ENCODE measurements around the gene B3GAT1. TPM values are rescaled to one million over a fixed set of nuclear protein-coding genes. Genes with fewer than 3 reads are reported as not detected.

B3GAT1 gene
- total RNA-seq, 4 donors from 2014 or later, result 0.14 to 0.16 TPM; not detected in 2

GRCh38 chr11:134369656-134370525 is 42.2 kb downstream of the B3GAT1 start:
- Histone ChIP-seq H3K9me3 (no peaks in the 10 kb centered on the region), H3K4me3 (no peak overlapping the region), H3K27ac (no peak overlapping the region), H3K27me3 (no peaks in the 10 kb centered on the region), H3K36me3 (no peaks in the 10 kb centered on the region), H3K4me1 (no peaks in the 10 kb centered on the region)
- WGBS, 2 donors (ENCODE audit: low coverage in 1 of 2), result 87 to 93% methylated on average over 3 to 30 of the region's 30 CpGs
- in situ Hi-C loops (cut with MboI; ENCODE audit: low pct_ligation_motif_present in 1 of 4, low pct_unique_long_range_greater_than_20kb in 1 of 4, low sequenced_read_pairs in 3 of 4) (no loop called here), intact Hi-C loops (cut with DNase I; ENCODE audit: low total_unique reads) (no loop called here)
- no peak for TF ChIP-seq EP300 (IDR thresholded peaks at IDR 0.05; ENCODE audit: low read depth)
- DNase-seq, result no peak

- in situ Hi-C loops (cut with MboI; ENCODE audit: low pct_ligation_motif_present in 1 of 4, low pct_unique_long_range_greater_than_20kb in 1 of 4, low sequenced_read_pairs in 3 of 4), result no loop called here
These were observed 44.3 kb downstream of the B3GAT1 start for GRCh38 chr11:134367781-134368180.

DNA sequence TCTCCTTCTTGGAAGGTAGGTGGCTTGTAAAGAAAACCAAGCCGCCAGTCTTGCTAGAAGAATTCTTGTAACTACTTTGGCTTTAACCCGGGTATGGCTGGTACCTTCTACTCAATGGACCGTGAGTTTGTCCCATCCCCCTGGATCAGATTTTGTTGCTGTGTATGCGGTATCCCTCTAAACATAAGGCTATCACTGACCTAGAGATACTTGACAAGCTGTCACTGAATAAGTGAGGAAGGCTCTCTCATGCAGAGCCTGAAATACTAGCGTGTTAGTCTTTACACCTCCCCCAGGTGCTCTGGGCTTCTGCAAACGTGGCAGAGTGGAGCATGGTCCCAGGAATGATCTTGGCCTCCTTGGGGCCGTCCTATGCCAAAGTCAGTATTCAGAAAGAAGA is 45.8 kb downstream of the B3GAT1 start:
- no peaks in the 10 kb centered on the region for H3K27me3 ChIP-seq
- H3K27ac ChIP-seq, result no peak overlapping the region
- no peaks in the 10 kb centered on the region for H3K9me3 ChIP-seq
- intact Hi-C loops (cut with DNase I; ENCODE audit: low total_unique reads) (no loop called here), in situ Hi-C loops (cut with MboI; ENCODE audit: low pct_ligation_motif_present in 1 of 4, low pct_unique_long_range_greater_than_20kb in 1 of 4, low sequenced_read_pairs in 3 of 4) (no loop called here)
- no peak for DNase-seq
- 83 to 96% methylated on average over 4 to 7 of the region's 7 CpGs for WGBS, 2 donors (ENCODE audit: low coverage in 1 of 2)
- H3K36me3 ChIP-seq, result no peaks in the 10 kb centered on the region
- H3K4me3 ChIP-seq, result no peak overlapping the region
- TF ChIP-seq CTCF (IDR thresholded peaks at IDR 0.05), result no peak
- TF ChIP-seq EP300 (IDR thresholded peaks at IDR 0.05; ENCODE audit: low read depth), result no peak
- no peak for TF ChIP-seq POLR2AphosphoS5 (IDR thresholded peaks at IDR 0.05)
- TF ChIP-seq POLR2A (IDR thresholded peaks at IDR 0.05), result no peak
- H3K4me1 ChIP-seq, result no peaks in the 10 kb centered on the region

More at GRCh38 chr11:134367781-134368180, 44.3 kb downstream of the B3GAT1 start:
- no peak for DNase-seq
- intact Hi-C loops (cut with DNase I; ENCODE audit: low total_unique reads), result no loop called here
- 95 to 100% methylated on average over 1 to 18 of the region's 18 CpGs for WGBS, 2 donors (ENCODE audit: low coverage in 1 of 2)
- no peaks in the 10 kb centered on the region for H3K4me1 ChIP-seq
- TF ChIP-seq EP300 (IDR thresholded peaks at IDR 0.05; ENCODE audit: low read depth) (no peak), CTCF (IDR thresholded peaks at IDR 0.05) (no peak)
- no peaks in the 10 kb centered on the region for H3K36me3 ChIP-seq
- H3K9me3 ChIP-seq, result no peaks in the 10 kb centered on the region
- H3K27ac ChIP-seq, result no peak overlapping the region
- no peaks in the 10 kb centered on the region for H3K27me3 ChIP-seq
- H3K4me3 ChIP-seq, result no peak overlapping the region

DNA sequence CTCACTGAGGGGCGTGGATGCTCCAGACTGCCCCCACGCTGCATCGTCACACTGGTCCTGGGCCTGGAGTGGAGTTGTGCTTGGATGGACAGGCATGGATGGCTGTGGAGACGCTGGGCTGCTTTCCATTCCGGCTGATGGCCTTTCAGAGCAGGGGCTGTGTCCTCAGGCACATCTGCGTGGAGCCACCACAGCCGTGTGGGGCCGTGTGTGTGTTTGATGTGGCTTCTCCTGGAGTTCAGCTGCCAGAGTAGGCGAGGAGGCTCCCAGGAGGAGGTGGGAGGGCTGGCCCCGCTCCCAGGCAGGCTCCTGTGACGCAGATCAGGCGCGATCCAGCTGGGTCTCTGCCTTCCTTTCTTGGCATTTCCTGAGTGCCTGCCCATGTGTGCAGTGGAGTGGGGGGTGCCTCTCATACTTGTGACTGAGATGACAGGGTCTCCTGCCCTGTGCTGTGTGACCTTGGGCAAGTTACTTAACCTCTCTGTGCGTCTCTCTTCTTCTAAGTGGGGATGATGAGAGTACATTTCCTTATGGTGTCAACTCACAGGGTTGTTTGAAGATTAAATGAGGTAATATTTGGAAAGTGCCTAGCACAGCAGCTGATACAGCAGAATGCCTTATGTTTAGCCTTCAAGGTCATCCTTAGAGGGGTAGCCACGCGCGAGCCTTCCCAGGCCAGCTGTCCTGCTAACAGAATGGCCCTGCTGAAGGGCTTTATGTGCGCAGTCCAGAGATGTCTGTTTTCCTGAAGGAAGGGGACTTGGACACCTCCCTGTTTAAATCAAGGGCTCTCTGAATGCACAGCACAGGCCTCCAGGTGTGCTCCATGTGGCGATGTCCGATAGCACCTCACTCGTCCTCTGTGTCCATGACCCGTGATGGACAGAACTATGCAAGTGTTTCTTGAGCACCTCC is 46.8 kb downstream of the B3GAT1 start:
- H3K4me3 ChIP-seq, result no peak overlapping the region
- intact Hi-C loops (cut with DNase I; ENCODE audit: low total_unique reads) (no loop called here), in situ Hi-C loops (cut with MboI; ENCODE audit: low pct_ligation_motif_present in 1 of 4, low pct_unique_long_range_greater_than_20kb in 1 of 4, low sequenced_read_pairs in 3 of 4) (no loop called here)
- 72 to 94% methylated on average over 3 to 21 of the region's 22 CpGs for WGBS, 2 donors (ENCODE audit: low coverage in 1 of 2)
- no peaks in the 10 kb centered on the region for H3K27me3 ChIP-seq
- no peaks in the 10 kb centered on the region for H3K36me3 ChIP-seq
- H3K4me1 ChIP-seq, result peaks cover 0 to 3% (median 1%) of the 10 kb centered on the region in 4 donors
- H3K9me3 ChIP-seq, result no peaks in the 10 kb centered on the region
- no peak overlapping the region for H3K27ac ChIP-seq
- DNase-seq, result no peak
- no peak for TF ChIP-seq CTCF (IDR thresholded peaks at IDR 0.05)
- no peak for TF ChIP-seq EP300 (IDR thresholded peaks at IDR 0.05; ENCODE audit: low read depth)
- no peak for TF ChIP-seq POLR2AphosphoS5 (IDR thresholded peaks at IDR 0.05)

Data from transverse colon (tissue), 4 donors.